ENCODE data around the gene PIP. TPM values are rescaled to one million over a fixed set of nuclear protein-coding genes. Genes with fewer than 3 reads are reported as not detected.
"Not testable (repeated sequence)": the region's sequence is repeated elsewhere in the genome, so short reads cannot be mapped to it uniquely, and the experiment has no call there.

PIP gene
- total RNA-seq, 3 donors from 2014 or later (not counting 1 experiment from before 2014, with no cell fraction given): not detected

DNA sequence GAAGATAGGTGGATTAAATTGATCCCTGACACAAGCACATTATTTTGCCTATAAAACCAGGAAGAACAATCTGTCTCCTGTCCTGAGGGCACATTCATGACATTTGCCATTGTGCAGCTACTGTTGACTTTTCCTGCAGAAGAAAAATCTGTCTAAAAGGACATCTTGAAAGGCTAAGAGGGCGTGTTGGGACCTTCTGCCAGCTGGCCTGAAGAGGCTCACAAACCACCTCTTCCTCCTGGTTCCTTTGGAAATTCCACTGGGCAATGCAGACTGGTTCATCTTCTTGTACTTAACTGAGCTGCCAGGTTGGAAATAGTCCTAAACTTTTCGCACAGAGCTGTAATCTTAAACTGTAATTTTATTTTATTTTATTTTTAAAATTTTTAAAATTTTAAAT is 35.7 kb upstream of the PIP start:
- WGBS (ENCODE audit: insufficient coverage): 56% methylated on average over 1 of the region's 2 CpGs
- DNase-seq: no peak
- Histone ChIP-seq H3K4me3 (ENCODE audit: low read length) (no peak overlapping the region), H3K36me3 (ENCODE audit: control insufficient read depth, insufficient read depth, low read length) (no peaks in the 10 kb centered on the region), H3K4me1 (ENCODE audit: control insufficient read depth, insufficient read depth, low read length) (no peaks in the 10 kb centered on the region), H3K27me3 (ENCODE audit: control insufficient read depth, insufficient read depth, low read length) (no peaks in the 10 kb centered on the region), H3K9me3 (ENCODE audit: control insufficient read depth, insufficient read depth, low read length) (peaks cover 6% of the 10 kb centered on the region), H3K27ac (ENCODE audit: low read length) (no peak overlapping the region)
- no peak for ATAC-seq
- Mint-ChIP-seq H3K9me3 (peaks cover 6 to 14% of the 10 kb centered on the region in 2 donors), H3K4me3 (no peak overlapping the region), H3K36me3 (peaks cover 20% of the 10 kb centered on the region), H3K27ac (no peak overlapping the region), H3K27me3 (ENCODE audit: low read depth in 2 of 2) (no peaks in the 10 kb centered on the region), H3K4me1 (no peaks in the 10 kb centered on the region)
- intact Hi-C loops (cut with micrococcal nuclease): no loop called here
- TF ChIP-seq, protein P1, sequence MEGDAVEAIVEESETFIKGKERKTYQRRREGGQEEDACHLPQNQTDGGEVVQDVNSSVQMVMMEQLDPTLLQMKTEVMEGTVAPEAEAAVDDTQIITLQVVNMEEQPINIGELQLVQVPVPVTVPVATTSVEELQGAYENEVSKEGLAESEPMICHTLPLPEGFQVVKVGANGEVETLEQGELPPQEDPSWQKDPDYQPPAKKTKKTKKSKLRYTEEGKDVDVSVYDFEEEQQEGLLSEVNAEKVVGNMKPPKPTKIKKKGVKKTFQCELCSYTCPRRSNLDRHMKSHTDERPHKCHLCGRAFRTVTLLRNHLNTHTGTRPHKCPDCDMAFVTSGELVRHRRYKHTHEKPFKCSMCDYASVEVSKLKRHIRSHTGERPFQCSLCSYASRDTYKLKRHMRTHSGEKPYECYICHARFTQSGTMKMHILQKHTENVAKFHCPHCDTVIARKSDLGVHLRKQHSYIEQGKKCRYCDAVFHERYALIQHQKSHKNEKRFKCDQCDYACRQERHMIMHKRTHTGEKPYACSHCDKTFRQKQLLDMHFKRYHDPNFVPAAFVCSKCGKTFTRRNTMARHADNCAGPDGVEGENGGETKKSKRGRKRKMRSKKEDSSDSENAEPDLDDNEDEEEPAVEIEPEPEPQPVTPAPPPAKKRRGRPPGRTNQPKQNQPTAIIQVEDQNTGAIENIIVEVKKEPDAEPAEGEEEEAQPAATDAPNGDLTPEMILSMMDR (IDR thresholded peaks at IDR 0.05): no peak

DNA sequence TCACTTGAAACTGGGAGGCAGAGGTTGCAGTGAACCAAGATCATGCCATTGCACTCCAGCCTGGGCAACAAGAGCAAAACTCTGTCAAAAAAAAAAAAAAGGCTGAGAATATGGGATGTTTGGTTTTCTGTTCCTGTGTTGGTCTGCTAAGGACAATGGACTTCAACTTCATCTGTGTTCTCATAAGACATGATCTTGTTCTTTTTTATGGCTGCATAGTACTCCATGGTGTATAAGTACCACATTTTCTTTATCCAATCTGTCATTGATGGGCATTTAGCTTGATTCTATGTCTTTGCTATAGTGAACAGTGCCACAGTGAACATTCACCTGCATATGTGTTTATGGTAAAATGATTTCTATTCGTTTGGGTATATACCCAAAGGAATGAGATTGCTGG is 32.3 kb upstream of the PIP start:
- H3K27me3 Mint-ChIP-seq (ENCODE audit: low read depth in 2 of 2); H3K4me3 ChIP-seq (ENCODE audit: low read length); DNase-seq; H3K4me1 Mint-ChIP-seq; H3K27ac Mint-ChIP-seq; H3K9me3 ChIP-seq (ENCODE audit: control insufficient read depth, insufficient read depth, low read length); H3K27ac ChIP-seq (ENCODE audit: low read length); H3K36me3 ChIP-seq (ENCODE audit: control insufficient read depth, insufficient read depth, low read length); H3K4me3 Mint-ChIP-seq; intact Hi-C loops (cut with micrococcal nuclease); H3K27me3 ChIP-seq (ENCODE audit: control insufficient read depth, insufficient read depth, low read length); H3K4me1 ChIP-seq (ENCODE audit: control insufficient read depth, insufficient read depth, low read length); ATAC-seq: not testable (repeated sequence)
- WGBS (ENCODE audit: insufficient coverage): no CpG with 5 or more reads among the region's 1 CpG
- Mint-ChIP-seq H3K36me3 (peaks cover 20% of the 10 kb centered on the region), H3K9me3 (peaks cover 9 to 14% of the 10 kb centered on the region in 2 donors)

- Mint-ChIP-seq H3K4me3 (no peak overlapping the region), H3K27ac (no peak overlapping the region), H3K9me3 (peaks cover 2 to 3% of the 10 kb centered on the region in 2 donors), H3K27me3 (ENCODE audit: low read depth in 2 of 2) (no peaks in the 10 kb centered on the region), H3K4me1 (no peaks in the 10 kb centered on the region), H3K36me3 (peaks cover 4% of the 10 kb centered on the region)
- intact Hi-C loops (cut with micrococcal nuclease): no loop called here
- TF ChIP-seq, protein P1 (IDR thresholded peaks at IDR 0.05): no peak
- no peaks in the 10 kb centered on the region for H3K4me1 ChIP-seq (ENCODE audit: control insufficient read depth, insufficient read depth, low read length)
- no peak overlapping the region for H3K27ac ChIP-seq (ENCODE audit: low read length)
- no peaks in the 10 kb centered on the region for H3K27me3 ChIP-seq (ENCODE audit: control insufficient read depth, insufficient read depth, low read length)
- no peaks in the 10 kb centered on the region for H3K36me3 ChIP-seq (ENCODE audit: control insufficient read depth, insufficient read depth, low read length)
- H3K9me3 ChIP-seq (ENCODE audit: control insufficient read depth, insufficient read depth, low read length): peaks cover 5% of the 10 kb centered on the region
- no peak for DNase-seq
- no peak overlapping the region for H3K4me3 ChIP-seq (ENCODE audit: low read length)
- no peak for ATAC-seq
Observed at GRCh38 chr7:143104759-143105158, 27.1 kb upstream of the PIP start.

- H3K36me3 Mint-ChIP-seq; H3K27ac Mint-ChIP-seq; intact Hi-C loops (cut with micrococcal nuclease); H3K9me3 Mint-ChIP-seq; ATAC-seq; H3K9me3 ChIP-seq (ENCODE audit: control insufficient read depth, insufficient read depth, low read length); H3K4me3 Mint-ChIP-seq; H3K27me3 Mint-ChIP-seq (ENCODE audit: low read depth in 2 of 2); H3K36me3 ChIP-seq (ENCODE audit: control insufficient read depth, insufficient read depth, low read length); H3K4me1 ChIP-seq (ENCODE audit: control insufficient read depth, insufficient read depth, low read length); H3K27me3 ChIP-seq (ENCODE audit: control insufficient read depth, insufficient read depth, low read length); DNase-seq; H3K4me3 ChIP-seq (ENCODE audit: low read length); H3K27ac ChIP-seq (ENCODE audit: low read length); H3K4me1 Mint-ChIP-seq: not testable (repeated sequence)
- WGBS (ENCODE audit: insufficient coverage): 100% methylated on average over 3 of the region's 3 CpGs
Observed at GRCh38 chr7:143108019-143108418, 23.9 kb upstream of the PIP start.

DNA sequence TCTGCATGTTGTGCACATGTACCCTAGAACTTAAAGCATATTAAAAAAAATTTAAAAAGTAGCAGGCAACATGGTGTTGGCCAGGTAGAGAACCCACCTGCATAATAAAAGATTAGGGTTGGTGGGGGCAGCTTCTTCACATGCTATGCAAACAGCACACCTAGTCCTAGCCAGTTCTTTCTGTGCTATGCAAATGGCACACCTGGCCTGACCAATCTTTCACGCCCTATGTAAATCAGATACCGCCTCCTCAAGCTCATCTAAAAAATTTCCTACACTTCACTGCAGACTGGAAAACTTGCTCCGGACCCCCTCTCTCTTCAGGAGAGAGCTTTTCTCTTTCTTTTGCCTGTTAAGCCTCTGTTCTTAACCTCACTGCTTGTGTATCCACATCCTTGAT is 14.5 kb upstream of the PIP start:
- Histone ChIP-seq H3K27ac (ENCODE audit: low read length) (no peak overlapping the region), H3K9me3 (ENCODE audit: control insufficient read depth, insufficient read depth, low read length) (peaks cover 6% of the 10 kb centered on the region), H3K36me3 (ENCODE audit: control insufficient read depth, insufficient read depth, low read length) (no peaks in the 10 kb centered on the region), H3K4me3 (ENCODE audit: low read length) (no peak overlapping the region), H3K4me1 (ENCODE audit: control insufficient read depth, insufficient read depth, low read length) (no peaks in the 10 kb centered on the region), H3K27me3 (ENCODE audit: control insufficient read depth, insufficient read depth, low read length) (no peaks in the 10 kb centered on the region)
- Mint-ChIP-seq H3K27me3 (ENCODE audit: low read depth in 2 of 2) (peaks cover 0 to 8% of the 10 kb centered on the region in 2 donors), H3K9me3 (peaks cover 4 to 6% of the 10 kb centered on the region in 2 donors), H3K36me3 (no peaks in the 10 kb centered on the region), H3K4me1 (no peaks in the 10 kb centered on the region), H3K4me3 (no peak overlapping the region), H3K27ac (no peak overlapping the region)
- WGBS (ENCODE audit: insufficient coverage): 85% methylated on average over 3 of the region's 3 CpGs
- TF ChIP-seq, protein P1 (IDR thresholded peaks at IDR 0.05): no peak
- no peak for ATAC-seq
- intact Hi-C loops (cut with micrococcal nuclease): no loop called here
- DNase-seq: no peak
